Erythroblast (primary cell): ENCODE measurements around the gene PITX1.
"Not testable (repeated sequence)": the region's sequence is repeated elsewhere in the genome, so short reads cannot be mapped to it uniquely, and the experiment has no call there.

Experiments used
- DNase-seq, 2 experiments: peaks; one replicate each; lab custom pipeline; 2025; lab: John Stamatoyannopoulos, UW
- GATA1 ChIP-seq: IDR thresholded peaks from 2 replicates; pipeline ENCODE4 v1.6.1; 2011; ENCODE audit warnings: low read depth, mild to moderate bottlenecking, control low read depth, low read length, moderate library complexity
- POLR2A ChIP-seq: IDR thresholded peaks from 2 replicates; pipeline ENCODE4 v1.6.1; 2011; ENCODE audit warnings: mild to moderate bottlenecking, low read length

The PITX1 gene

GRCh38 chr5:135011355-135012032, 22.5 kb downstream of the PITX1 start:
- DNase-seq, result no peak
- TF ChIP-seq GATA1 (no peak), POLR2A (no peak)

- TF ChIP-seq POLR2A, result no peak
- TF ChIP-seq GATA1, result no peak
- DNase-seq, result peak in 1 of 2 experiments; percentile 19
These were observed 23.3 kb downstream of the PITX1 start for GRCh38 chr5:135010502-135011354.

GRCh38 chr5:135009736-135010501, 24.1 kb downstream of the PITX1 start:
- DNase-seq, result no peak
- no peak for TF ChIP-seq POLR2A

- no peak for TF ChIP-seq GATA1
- no peak for TF ChIP-seq POLR2A
- DNase-seq, result no peak
These were observed 24.9 kb downstream of the PITX1 start for GRCh38 chr5:135008981-135009735.

GRCh38 chr5:135008556-135008955, 25.5 kb downstream of the PITX1 start:
- TF ChIP-seq POLR2A, result no peak
- no peak for TF ChIP-seq GATA1
- DNase-seq, result no peak

- TF ChIP-seq POLR2A, result no peak
- no peak for TF ChIP-seq GATA1
These were observed 26.2 kb downstream of the PITX1 start for GRCh38 chr5:135007749-135008363.

GRCh38 chr5:135007305-135007704, 26.7 kb downstream of the PITX1 start:
- no peak for TF ChIP-seq POLR2A
- no peak for TF ChIP-seq GATA1
- no peak for DNase-seq

More at GRCh38 chr5:135007749-135008363, 26.2 kb downstream of the PITX1 start:
- no peak for DNase-seq

- no peak for TF ChIP-seq GATA1
- no peak for TF ChIP-seq POLR2A
- no peak for DNase-seq
These were observed 29.0 kb downstream of the PITX1 start for GRCh38 chr5:135005076-135005475.

- TF ChIP-seq POLR2A (no peak), GATA1 (no peak)
- no peak for DNase-seq
These were observed 29.7 kb downstream of the PITX1 start for GRCh38 chr5:135004376-135004775.

- not testable (repeated sequence) for DNase-seq
These were observed 36.0 kb downstream of the PITX1 start for GRCh38 chr5:134998068-134998467.

GRCh38 chr5:134997015-134997414, 37.0 kb downstream of the PITX1 start:
- TF ChIP-seq GATA1 (no peak), POLR2A (no peak)
- no peak for DNase-seq

- TF ChIP-seq POLR2A (no peak), GATA1 (no peak)
- no peak for DNase-seq
These were observed 38.1 kb downstream of the PITX1 start for GRCh38 chr5:134995850-134996402.

- DNase-seq, result no peak
- no peak for TF ChIP-seq POLR2A
- TF ChIP-seq GATA1, result no peak
These were observed 39.4 kb downstream of the PITX1 start for GRCh38 chr5:134994560-134995156.
